ENCODE data around the gene GPR176.

GRCh38 chr15:39934397-39935071 is 14.5 kb upstream of the GPR176 start:
- no peak for TF ChIP-seq POLR2A (IDR thresholded peaks at IDR 0.05)
- TF ChIP-seq EP300 (IDR thresholded peaks at IDR 0.05): no peak

Data from tibial nerve (tissue), 3 donors.